Measurements from ENCODE around the gene OSER1. TPM values are rescaled to one million over a fixed set of nuclear protein-coding genes. Genes with fewer than 3 reads are reported as not detected.

The OSER1 gene
- total and polyA plus RNA-seq, 5 experiments from 2014 or later, result 27.7 to 47.3 (median 38.8) TPM

- H3K27ac Mint-ChIP-seq, result peak overlapping the region; percentile 91 to 100 (median 99)
- H3K4me3 Mint-ChIP-seq, result peak overlapping the region; percentile 92 to 99 (median 96)
- DNase-seq (peak in 3 of 10 donors; percentile 20 to 65 (median 32)), ATAC-seq (no peak)
- H3K4me1 Mint-ChIP-seq, result peaks cover 30 to 68% (median 62%) of the 10 kb centered on the region in 4 donors
- H3K27me3 Mint-ChIP-seq, result peaks cover 0 to 2% (median 0%) of the 10 kb centered on the region in 5 donors
- POLR2A ChIA-PET, result interaction anchor here (0.6 to 2.0 kb wide), 9 partner anchors 9 to 752 kb away, joined by 3 to 8 read pairs (median 5); partner anchors contain the start of genes FITM2, SERINC3, SRSF6 and TTPAL
- peaks cover 0 to 27% (median 7%) of the 10 kb centered on the region in 3 donors for H3K36me3 Mint-ChIP-seq
- no peaks in the 10 kb centered on the region for H3K9me3 Mint-ChIP-seq
Observed at GRCh38 chr20:44209686-44210405, 725 bp downstream of the OSER1 start.

- ATAC-seq (no peak), DNase-seq (no peak)
- peaks cover 0 to 34% (median 7%) of the 10 kb centered on the region in 3 donors for H3K36me3 Mint-ChIP-seq
- H3K27me3 Mint-ChIP-seq, result peaks cover 0 to 2% (median 0%) of the 10 kb centered on the region in 5 donors
- no peaks in the 10 kb centered on the region for H3K9me3 Mint-ChIP-seq
- H3K4me3 Mint-ChIP-seq, result peak overlapping the region; percentile 92 to 99 (median 96)
- H3K27ac Mint-ChIP-seq, result peak overlapping the region in 8 of 10 donors; percentile 1 to 100 (median 99)
- POLR2A ChIA-PET, result interaction anchor here (0.6 to 2.0 kb wide), 3 partner anchors 401 to 670 kb away, joined by 3 to 7 read pairs (median 5); no protein-coding TSS in a partner anchor
- peaks cover 28 to 64% (median 60%) of the 10 kb centered on the region in 4 donors for H3K4me1 Mint-ChIP-seq
Observed at GRCh38 chr20:44208770-44209169, 1.8 kb downstream of the OSER1 start.

DNA sequence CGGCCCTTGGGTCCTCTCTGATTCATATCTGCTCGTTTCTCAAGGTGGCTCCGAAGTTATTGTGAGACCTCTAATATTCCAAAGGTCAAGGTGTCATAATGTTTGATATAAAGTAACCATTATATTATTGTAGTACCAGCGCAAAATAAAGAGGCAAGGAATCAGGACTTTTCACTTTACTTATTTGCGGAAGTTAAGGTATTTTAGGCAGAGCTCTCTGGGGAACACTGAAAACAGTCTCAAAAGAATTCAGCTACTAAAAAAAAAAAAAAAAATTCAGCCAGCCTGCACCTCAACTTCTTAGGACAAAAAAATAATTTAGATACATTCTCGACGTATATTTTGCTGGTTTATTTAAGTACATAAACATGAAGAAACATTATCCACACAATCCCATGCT, 2.4 kb downstream of the OSER1 start:
- no peaks in the 10 kb centered on the region for H3K9me3 Mint-ChIP-seq
- peak overlapping the region in 6 of 10 donors; percentile 1 to 100 (median 57) for H3K27ac Mint-ChIP-seq
- no peak for ATAC-seq
- peaks cover 0 to 2% (median 0%) of the 10 kb centered on the region in 5 donors for H3K27me3 Mint-ChIP-seq
- H3K4me3 Mint-ChIP-seq, result peak overlapping the region in 9 of 10 donors; percentile 92 to 99 (median 96)
- DNase-seq, result no peak
- H3K36me3 Mint-ChIP-seq, result peaks cover 0 to 39% (median 7%) of the 10 kb centered on the region in 3 donors
- H3K4me1 Mint-ChIP-seq, result peaks cover 30 to 64% (median 60%) of the 10 kb centered on the region in 4 donors
- POLR2A ChIA-PET, result interaction anchor here (1.0 kb wide), 1 partner anchor 464 kb away, joined by 3 read pairs; no protein-coding TSS in a partner anchor

GRCh38 chr20:44207126-44207723, 3.3 kb downstream of the OSER1 start:
- POLR2A ChIA-PET, result no interaction called here
- no peak for ATAC-seq
- peaks cover 0 to 48% (median 12%) of the 10 kb centered on the region in 3 donors for H3K36me3 Mint-ChIP-seq
- peaks cover 30 to 61% (median 58%) of the 10 kb centered on the region in 4 donors for H3K4me1 Mint-ChIP-seq
- peak overlapping the region in 6 of 10 donors; percentile 13 to 99 (median 59) for H3K4me3 Mint-ChIP-seq
- peak overlapping the region in 4 of 10 donors; percentile 9 to 100 (median 51) for H3K27ac Mint-ChIP-seq
- peaks cover 0 to 2% (median 0%) of the 10 kb centered on the region in 5 donors for H3K27me3 Mint-ChIP-seq
- DNase-seq, result no peak
- H3K9me3 Mint-ChIP-seq, result no peaks in the 10 kb centered on the region

GRCh38 chr20:44206132-44206531, 4.4 kb downstream of the OSER1 start:
- Mint-ChIP-seq H3K4me1 (peaks cover 24 to 59% (median 56%) of the 10 kb centered on the region in 4 donors), H3K4me3 (no peak overlapping the region), H3K9me3 (no peaks in the 10 kb centered on the region)

DNA sequence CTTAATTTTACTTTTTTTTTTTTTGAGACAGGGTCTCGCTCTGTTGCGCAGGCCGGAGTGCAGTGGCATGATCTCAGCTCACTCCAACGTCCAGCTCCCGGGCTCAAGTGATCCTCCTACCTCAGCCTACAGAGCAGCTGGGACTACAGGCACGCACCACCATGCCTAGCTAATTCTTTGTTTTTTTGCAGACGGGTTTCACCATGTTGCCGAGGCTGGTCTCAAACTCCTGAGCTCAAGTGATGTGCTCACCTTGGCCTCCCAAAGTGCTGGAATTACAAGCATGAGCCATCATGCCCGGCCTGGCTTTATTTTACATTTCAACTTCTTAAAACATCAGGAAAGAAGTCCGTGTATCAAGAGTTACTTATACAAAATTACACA, 5.7 kb downstream of the OSER1 start:
- Mint-ChIP-seq H3K4me1 (peaks cover 28 to 67% (median 59%) of the 10 kb centered on the region in 4 donors), H3K9me3 (no peaks in the 10 kb centered on the region), H3K27me3 (no peaks in the 10 kb centered on the region), H3K27ac (no peak overlapping the region), H3K36me3 (peaks cover 7 to 72% (median 20%) of the 10 kb centered on the region in 3 donors), H3K4me3 (no peak overlapping the region)
- POLR2A ChIA-PET, result interaction anchor here (0.6 kb wide), 1 partner anchor 50 kb away, joined by 3 read pairs; no protein-coding TSS in a partner anchor
- ATAC-seq (no peak), DNase-seq (no peak)

More at GRCh38 chr20:44206132-44206531, 4.4 kb downstream of the OSER1 start:
- ATAC-seq, result no peak
- POLR2A ChIA-PET, result no interaction called here
- Mint-ChIP-seq H3K27ac (peak overlapping the region in 3 of 10 donors; percentile 9 to 58 (median 18)), H3K36me3 (peaks cover 6 to 59% (median 18%) of the 10 kb centered on the region in 3 donors), H3K27me3 (peaks cover 0 to 2% (median 0%) of the 10 kb centered on the region in 5 donors)
- no peak for DNase-seq

GRCh38 chr20:44204156-44204831, 6.3 kb downstream of the OSER1 start:
- Mint-ChIP-seq H3K4me3 (no peak overlapping the region), H3K9me3 (no peaks in the 10 kb centered on the region), H3K27ac (no peak overlapping the region), H3K27me3 (no peaks in the 10 kb centered on the region), H3K36me3 (peaks cover 7 to 78% (median 20%) of the 10 kb centered on the region in 3 donors), H3K4me1 (peaks cover 26 to 63% (median 58%) of the 10 kb centered on the region in 4 donors)
- POLR2A ChIA-PET, result interaction anchor here (0.6 kb wide), 1 partner anchor 49 kb away, joined by 3 read pairs; no protein-coding TSS in a partner anchor
- no peak for DNase-seq
- no peak for ATAC-seq

DNA sequence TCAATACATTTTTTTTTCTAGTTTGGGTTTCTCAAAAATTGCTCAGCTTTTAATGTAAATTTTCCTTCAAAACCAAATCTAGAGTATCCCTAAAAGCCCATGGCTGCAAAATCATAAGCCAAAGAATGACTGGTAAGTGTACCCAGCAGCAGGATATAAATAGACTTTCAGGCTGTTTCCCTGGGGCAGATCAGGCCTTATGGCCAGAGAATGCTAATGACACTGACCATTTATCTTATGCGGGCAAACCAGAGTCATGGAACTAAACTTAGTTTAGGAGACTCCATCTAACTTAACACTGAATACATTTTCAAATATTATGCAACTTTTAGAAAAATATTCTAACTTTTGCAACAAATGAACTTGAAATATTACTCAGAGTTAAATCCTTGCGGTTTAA, 7.4 kb downstream of the OSER1 start:
- H3K27ac Mint-ChIP-seq, result no peak overlapping the region
- H3K27me3 Mint-ChIP-seq, result no peaks in the 10 kb centered on the region
- H3K36me3 Mint-ChIP-seq, result peaks cover 7 to 85% (median 20%) of the 10 kb centered on the region in 3 donors
- H3K9me3 Mint-ChIP-seq, result no peaks in the 10 kb centered on the region
- peaks cover 18 to 58% (median 50%) of the 10 kb centered on the region in 4 donors for H3K4me1 Mint-ChIP-seq
- POLR2A ChIA-PET, result no interaction called here
- DNase-seq (no peak), ATAC-seq (no peak)
- no peak overlapping the region for H3K4me3 Mint-ChIP-seq

GRCh38 chr20:44200983-44201382, 9.6 kb downstream of the OSER1 start:
- peak overlapping the region in 1 of 10 donors; percentile 53 for H3K27ac Mint-ChIP-seq
- POLR2A ChIA-PET, result no interaction called here
- H3K27me3 Mint-ChIP-seq, result no peaks in the 10 kb centered on the region
- H3K36me3 Mint-ChIP-seq, result peaks cover 7 to 88% (median 14%) of the 10 kb centered on the region in 3 donors
- ATAC-seq (no peak), DNase-seq (no peak)
- H3K4me1 Mint-ChIP-seq, result peaks cover 16 to 40% (median 31%) of the 10 kb centered on the region in 4 donors
- H3K9me3 Mint-ChIP-seq, result no peaks in the 10 kb centered on the region
- no peak overlapping the region for H3K4me3 Mint-ChIP-seq

- Mint-ChIP-seq H3K4me3 (no peak overlapping the region), H3K27ac (peak overlapping the region in 5 of 10 donors; percentile 0 to 69 (median 21)), H3K27me3 (no peaks in the 10 kb centered on the region), H3K4me1 (peaks cover 18 to 39% (median 31%) of the 10 kb centered on the region in 4 donors), H3K9me3 (no peaks in the 10 kb centered on the region), H3K36me3 (peaks cover 7 to 88% (median 13%) of the 10 kb centered on the region in 3 donors)
- ATAC-seq (no peak), DNase-seq (no peak)
- POLR2A ChIA-PET, result no interaction called here
Observed at GRCh38 chr20:44200371-44200770, 10.2 kb downstream of the OSER1 start.

DNA sequence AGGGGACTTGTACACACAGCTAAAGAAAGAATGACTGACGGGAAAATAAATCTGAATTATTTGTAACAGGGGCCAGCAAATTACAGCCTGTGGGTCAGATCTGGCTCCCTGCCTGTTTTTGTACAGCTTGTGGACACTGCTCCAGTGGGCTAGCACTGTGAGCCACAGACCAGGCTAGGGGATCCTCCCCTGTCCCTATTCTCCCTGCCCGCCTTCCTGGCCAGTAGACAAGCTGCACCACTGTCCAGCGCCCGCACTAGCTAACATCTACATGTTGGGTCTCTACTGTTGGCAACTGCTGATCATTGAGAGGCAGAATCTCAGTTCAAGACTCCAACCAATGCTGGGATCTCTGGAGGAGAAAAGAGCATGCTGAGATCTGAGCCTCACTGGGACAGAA, 10.7 kb downstream of the OSER1 start:
- ATAC-seq, result no peak
- H3K27me3 Mint-ChIP-seq, result no peaks in the 10 kb centered on the region
- POLR2A ChIA-PET, result no interaction called here
- peaks cover 7 to 83% (median 13%) of the 10 kb centered on the region in 3 donors for H3K36me3 Mint-ChIP-seq
- H3K4me3 Mint-ChIP-seq, result no peak overlapping the region
- H3K27ac Mint-ChIP-seq, result peak overlapping the region in 4 of 10 donors; percentile 1 to 69 (median 40)
- DNase-seq, result no peak
- H3K9me3 Mint-ChIP-seq, result no peaks in the 10 kb centered on the region
- peaks cover 18 to 39% (median 30%) of the 10 kb centered on the region in 4 donors for H3K4me1 Mint-ChIP-seq

DNA sequence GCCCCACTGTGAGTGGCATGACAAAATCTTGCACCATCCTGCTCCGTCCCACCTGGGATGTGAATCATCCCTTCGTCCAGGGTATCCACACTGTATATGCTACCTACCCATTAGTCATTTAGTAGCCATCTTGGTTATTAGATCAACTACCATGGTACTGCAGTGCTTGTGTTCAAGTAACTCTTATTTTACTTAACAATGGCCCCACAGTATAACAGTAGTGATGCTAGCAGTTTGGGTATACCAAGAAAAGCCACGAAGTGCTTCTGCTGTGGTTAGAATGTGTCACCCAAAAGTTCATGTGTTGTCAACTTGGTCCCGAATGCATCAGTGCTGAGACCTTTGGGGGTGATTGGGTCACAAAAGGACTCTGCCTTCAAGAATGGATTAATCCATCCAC, 11.7 kb downstream of the OSER1 start:
- no peaks in the 10 kb centered on the region for H3K27me3 Mint-ChIP-seq
- DNase-seq (no peak), ATAC-seq (no peak)
- peaks cover 18 to 36% (median 28%) of the 10 kb centered on the region in 4 donors for H3K4me1 Mint-ChIP-seq
- POLR2A ChIA-PET, result no interaction called here
- H3K36me3 Mint-ChIP-seq, result peaks cover 7 to 77% (median 13%) of the 10 kb centered on the region in 3 donors
- H3K9me3 Mint-ChIP-seq, result no peaks in the 10 kb centered on the region
- no peak overlapping the region for H3K4me3 Mint-ChIP-seq
- peak overlapping the region in 4 of 10 donors; percentile 1 to 66 (median 31) for H3K27ac Mint-ChIP-seq

Measured in naive thymus-derived CD8-positive, alpha-beta T cell (primary cell).